IPS-NIHi11 (cell line): Measurements from ENCODE around the gene GATM.
"Not testable (repeated sequence)": the region's sequence is repeated elsewhere in the genome, so short reads cannot be mapped to it uniquely, and the experiment has no call there.

Experiments used
- DNase-seq: peaks from one replicate; pipeline ENCODE4 v3.0.0; 2012; ENCODE audit warnings: mixed read lengths, low spot score

The GATM gene

DNA sequence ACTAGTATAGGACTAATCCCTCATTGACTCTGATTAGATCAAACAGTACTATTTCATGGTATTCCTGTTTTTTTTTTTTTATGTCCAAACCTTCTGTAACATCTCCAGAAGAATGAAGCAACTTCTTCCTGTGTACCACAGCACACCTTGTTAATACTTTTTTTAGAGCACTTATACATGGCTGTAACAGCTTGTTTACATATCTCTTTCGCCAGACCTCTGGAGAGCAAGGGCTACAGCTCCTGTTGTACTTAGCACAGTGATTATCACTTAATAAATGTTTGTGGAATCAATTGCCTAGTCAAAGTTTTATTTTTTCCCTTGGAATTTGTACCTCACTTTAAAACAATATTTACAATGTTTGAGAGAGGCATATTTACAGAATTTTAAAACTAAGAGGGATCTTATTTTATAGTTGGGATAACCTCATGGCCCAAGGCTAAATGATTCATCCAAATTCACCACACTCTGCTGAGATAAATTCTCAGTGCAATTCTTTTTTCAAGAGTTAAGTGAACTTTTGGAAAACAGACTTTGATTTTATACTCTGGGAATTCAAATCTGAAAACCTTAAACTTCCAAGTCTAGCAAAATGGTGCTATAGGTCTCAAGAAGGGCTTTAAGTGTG, 9.2 kb upstream of the GATM start:
- no peak for DNase-seq

DNA sequence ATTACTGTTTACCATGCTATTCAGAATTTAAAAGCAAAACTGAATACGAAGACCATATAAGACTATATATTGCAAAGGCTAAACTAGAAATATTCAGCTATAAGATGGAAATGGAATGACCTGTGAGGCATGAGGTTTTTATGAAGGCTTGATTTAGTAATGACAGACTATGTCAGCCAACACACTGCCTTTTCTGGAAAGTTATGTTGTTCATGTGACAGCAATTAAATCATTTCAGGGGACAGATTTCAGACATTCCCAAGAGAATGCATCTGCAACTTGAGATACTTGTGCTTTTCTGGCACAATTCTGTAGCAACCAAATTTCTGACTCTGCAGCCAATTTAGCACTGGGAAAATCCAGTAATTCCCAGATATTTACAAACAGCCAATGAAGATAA, 8.6 kb upstream of the GATM start:
- DNase-seq: no peak

GRCh38 chr15:45386420-45386819, 8.1 kb upstream of the GATM start:
- no peak for DNase-seq

DNA sequence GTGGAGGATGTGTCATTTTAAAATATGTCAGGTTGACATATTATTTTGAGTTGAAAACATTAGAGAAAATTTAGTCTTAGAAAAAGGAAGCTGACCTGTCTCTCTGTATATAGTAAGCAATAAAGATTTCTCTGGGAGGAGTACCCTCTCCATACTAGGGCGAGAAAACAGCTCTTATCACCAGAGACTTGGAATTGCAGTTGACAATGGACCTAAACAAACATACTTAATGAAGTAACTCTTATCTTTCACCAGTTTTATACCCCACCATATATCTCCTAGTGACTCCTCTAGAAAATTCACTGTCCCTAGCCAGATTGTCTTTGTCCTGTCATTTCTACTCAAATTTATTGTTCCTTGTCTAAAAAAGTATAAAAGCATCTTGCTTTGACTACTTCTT, 7.2 kb upstream of the GATM start:
- no peak for DNase-seq

- DNase-seq: no peak
Observed at GRCh38 chr15:45384700-45385099, 6.4 kb upstream of the GATM start.

DNA sequence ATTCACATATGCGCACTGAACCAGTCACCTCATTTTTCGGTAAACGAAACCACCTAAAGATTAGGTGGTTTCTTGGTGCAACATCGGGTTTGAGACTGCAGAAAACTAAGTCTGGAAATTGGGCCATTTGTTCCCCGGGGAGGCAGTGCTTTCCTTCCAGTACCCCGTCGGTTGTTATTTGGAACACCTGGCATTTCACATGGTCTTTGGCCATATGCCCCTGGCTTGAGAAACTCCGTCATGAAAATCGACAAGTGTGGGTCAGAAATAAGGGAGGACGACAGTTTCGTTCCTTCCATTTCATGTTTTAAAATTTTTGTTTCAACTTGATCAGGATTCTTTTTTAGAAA, 544 bp upstream of the GATM start:
- DNase-seq: no peak

DNA sequence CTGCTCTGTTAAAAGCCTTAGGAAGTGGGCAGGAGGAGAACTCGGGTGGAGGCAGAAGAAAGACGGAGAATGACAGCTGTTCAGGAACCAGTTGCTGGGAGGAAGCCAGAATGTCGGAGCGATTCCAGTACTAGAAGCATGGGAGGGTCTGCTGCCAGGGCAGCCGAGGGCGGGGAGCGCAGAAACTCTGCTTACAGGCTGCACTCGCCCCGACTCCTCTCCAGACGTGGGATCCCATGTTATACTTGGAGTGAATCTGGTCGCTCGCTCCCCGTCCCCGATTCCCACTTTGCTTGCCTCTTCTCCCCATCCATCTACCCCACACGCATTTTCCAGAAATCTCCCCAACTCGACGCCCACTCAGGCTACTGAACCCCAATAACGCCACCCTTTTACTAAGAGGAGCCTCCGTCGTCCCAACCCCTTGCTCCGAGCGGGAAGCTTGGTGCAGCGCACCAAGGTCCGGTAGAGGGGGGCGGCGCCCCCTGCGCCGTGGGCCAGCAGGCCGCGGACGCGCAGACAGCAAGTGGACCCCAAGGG, 665 bp downstream of the GATM start:
- peak; percentile 25 for DNase-seq

DNA sequence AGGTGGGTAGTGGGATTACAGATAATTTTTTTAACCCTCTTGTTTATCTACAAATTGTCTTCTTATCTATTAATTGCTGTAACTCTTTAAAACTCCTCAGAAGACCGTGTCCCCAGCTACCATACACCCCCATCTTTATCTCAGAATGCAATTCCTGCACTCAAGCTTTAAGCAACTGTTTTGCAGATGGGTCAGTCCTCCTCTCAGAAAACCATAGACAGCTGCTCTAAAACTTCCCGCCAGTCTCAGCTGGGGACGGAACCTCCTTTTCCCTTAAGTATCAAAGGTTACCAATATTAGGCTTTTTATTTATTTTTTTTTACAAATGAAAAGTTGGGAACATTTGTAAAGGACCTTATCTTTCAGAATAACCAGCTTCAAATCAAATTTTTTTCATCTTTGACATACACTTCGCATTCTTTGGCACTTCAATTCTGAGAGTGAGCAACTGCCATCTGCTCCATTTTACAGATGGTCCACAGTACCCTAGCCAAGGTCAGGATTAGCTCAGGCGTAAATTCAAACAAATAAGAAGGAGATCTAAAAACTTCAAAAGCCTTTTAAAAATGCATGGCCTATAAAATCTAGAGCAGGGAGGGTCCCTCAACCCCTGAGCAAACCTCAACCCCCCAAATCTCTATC, 1.3 kb downstream of the GATM start:
- DNase-seq: no peak

- no peak for DNase-seq
Observed at GRCh38 chr15:45376300-45376928, 1.9 kb downstream of the GATM start.

DNA sequence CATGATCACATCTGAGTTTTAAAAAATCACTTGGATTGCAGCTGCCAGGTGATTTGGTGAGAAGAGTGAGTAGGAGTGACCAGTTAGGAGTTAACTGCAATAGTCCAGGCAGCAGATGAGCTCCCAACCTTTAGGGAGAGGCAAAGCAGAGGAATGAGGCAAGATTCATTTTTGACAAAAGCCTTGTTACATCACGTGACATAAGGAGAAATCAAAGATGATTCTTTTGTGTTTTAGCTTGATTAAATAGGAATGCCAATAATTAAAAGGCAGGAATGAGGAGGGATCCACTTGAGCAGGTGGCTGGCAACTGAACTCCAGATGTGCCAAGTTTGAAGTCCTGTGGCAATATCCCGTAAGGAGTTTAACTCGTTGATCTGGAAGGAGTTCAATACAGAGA, 2.5 kb downstream of the GATM start:
- DNase-seq: no peak

- no peak for DNase-seq
Observed at GRCh38 chr15:45373976-45374375, 4.4 kb downstream of the GATM start.

DNA sequence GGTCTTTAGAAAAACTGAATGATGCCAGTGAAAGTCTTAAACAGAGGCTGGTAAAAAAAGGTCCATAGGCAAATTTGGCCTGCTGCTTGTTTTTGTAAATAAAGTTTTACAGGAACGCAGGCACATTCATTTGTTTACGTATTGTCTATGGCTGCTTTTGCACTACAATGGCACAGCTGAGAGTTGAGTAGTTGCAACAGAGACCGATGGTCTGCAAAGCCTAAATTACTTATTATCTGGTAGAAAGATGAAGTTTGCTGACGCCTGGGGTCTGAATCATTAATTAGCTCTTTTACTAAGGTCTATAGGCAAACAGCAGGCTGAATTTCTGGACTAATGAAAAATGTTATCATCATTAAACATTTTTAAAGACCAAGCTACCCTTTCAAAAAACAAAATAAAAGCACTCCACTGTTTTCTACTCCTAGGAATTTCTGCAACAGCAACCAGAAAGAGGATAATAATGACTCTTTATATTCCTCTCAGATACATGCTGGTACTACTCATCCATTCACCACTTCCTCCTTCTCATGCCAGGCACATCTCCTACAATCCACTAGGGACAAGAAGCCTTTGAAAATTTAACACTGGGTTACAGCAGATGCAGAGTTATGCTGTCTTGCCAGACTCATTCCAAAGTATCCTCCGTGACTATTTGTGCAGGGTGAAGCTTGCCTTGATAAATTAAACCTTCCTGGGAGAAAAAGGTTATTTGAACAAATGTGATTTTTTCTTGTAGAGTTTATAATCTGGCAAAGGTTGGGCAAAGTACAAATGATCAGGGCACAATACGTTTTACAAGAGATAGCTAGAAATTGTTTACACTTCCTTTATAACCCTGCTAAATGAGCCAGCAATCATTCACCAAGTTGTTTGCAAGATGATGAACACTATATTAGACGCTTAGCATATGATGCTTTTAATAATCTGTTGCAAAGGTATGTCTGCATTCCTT, 6.0 kb downstream of the GATM start:
- DNase-seq: no peak

- DNase-seq: no peak
Observed at GRCh38 chr15:45371546-45371945, 6.8 kb downstream of the GATM start.

DNA sequence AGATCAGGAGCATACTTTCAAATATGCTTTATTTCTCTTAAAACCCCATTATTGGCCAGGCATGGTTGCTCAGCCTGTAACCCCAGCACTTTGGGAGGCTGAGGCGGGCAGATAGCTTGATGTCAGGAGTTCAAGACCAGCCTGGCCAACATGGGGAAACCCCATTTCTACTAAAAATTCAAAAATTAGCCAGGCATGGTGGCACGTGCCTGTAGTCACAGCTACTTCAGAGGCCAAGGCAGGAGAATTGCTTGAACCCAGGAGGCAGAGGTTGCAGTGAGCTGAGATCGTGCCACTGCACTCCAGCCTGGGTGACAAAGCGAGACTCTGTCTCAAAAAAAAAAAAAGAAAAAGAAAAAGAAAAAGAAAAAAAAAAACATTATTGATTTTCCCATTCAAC, 8.3 kb downstream of the GATM start:
- DNase-seq: not testable (repeated sequence)

- not testable (repeated sequence) for DNase-seq
Observed at GRCh38 chr15:45367222-45367621, 11.1 kb downstream of the GATM start.

GRCh38 chr15:45364271-45364670, 14.1 kb downstream of the GATM start:
- DNase-seq: no peak

DNA sequence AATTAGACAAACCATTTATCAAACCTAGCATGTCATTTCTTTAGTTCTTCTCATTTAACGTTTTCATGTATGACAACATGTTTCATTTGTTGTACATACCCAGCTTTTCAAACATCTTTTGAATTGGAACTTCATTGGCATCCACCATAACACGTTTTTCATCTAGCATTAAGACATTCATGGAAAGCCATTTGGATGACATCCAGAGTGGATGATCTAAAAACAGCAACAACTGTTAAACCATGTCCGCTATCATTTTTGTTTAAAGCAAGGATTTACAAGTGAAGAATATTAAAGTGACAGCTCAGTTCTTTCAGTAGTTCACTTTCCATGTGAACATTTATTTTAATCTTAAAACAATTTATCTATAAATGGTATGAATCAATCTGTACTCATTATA, 14.5 kb downstream of the GATM start:
- no peak for DNase-seq

- no peak for DNase-seq
Observed at GRCh38 chr15:45363334-45363733, 15.0 kb downstream of the GATM start.

DNA sequence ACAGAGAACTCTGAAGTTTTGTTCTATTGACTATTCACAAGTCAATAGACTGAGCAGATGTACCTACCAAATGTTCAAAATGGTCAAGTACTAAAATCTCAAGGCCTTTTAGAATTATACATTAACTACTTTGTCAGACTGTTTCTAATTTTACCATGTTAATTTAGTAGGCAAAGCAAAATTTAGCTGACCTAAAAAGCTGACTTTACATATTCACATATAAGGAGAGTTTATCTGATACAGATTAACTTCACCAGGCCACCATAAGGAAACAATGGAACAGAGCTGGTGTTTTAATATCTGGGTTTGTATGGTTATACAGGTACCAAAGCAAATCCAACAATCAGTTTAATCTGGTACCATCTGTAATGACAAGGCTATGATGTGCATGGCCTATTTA, 15.9 kb downstream of the GATM start:
- DNase-seq: no peak

GRCh38 chr15:45361878-45362277, 16.5 kb downstream of the GATM start:
- DNase-seq: no peak

- DNase-seq: no peak
Observed at GRCh38 chr15:45355860-45356259, 22.5 kb downstream of the GATM start.

DNA sequence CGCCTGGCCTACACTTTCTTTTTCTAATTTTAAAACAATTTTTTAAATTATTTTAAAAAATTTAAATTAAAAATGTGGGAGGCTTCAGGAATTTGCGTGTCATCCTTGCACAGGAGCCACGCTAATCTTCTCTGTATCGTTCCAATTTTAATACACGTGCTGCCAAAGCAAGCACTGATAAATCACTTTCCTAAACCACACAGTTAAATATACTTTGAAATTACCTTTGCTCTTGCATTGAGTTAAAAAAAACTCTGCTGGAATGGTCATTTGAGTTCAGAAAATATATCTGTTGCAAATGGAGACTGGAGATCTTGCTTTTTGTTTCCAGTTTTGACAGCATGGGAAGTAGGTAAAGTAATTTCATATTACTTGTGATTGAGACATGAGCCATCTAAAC, 23.6 kb downstream of the GATM start:
- no peak for DNase-seq
